ENCODE measurements around the gene CHST7. TPM values are rescaled to one million over a fixed set of nuclear protein-coding genes. Genes with fewer than 3 reads are reported as not detected.

Gene CHST7
- total and polyA plus RNA-seq, 2 of the 8 experiments (the other 6 are each of a cell fraction or from before 2014, with no cell fraction given): 7.9 to 14.1 TPM

- FAIRE-seq: no peak
- CTCF ChIA-PET (ENCODE audit: partially characterized antibody): interaction anchor here (0.6 to 0.8 kb wide), 2 partner anchors 93 to 132 kb away, joined by 3 read pairs; no protein-coding TSS in a partner anchor
- TF ChIP-seq MAX (IDR thresholded peaks at IDR 0.05) (no peak), EGR1 (IDR thresholded peaks at IDR 0.05; ENCODE audit: borderline replicate concordance, low read depth, low read length) (no peak), SAP30 (IDR thresholded peaks at IDR 0.05; ENCODE audit: insufficient read depth, insufficient replicate concordance, low read length) (no peak), RAD21 (IDR thresholded peaks at IDR 0.05 in 1 of 2, conservative IDR thresholded peaks at IDR 0.05 in 1 of 2; ENCODE audit: low read depth in 2 of 2, low read length in 2 of 2) (no peak), HDAC2 (IDR thresholded peaks at IDR 0.05; ENCODE audit: borderline replicate concordance in 1 of 2, low read depth in 2 of 2, low read length in 2 of 2) (no peak), BRCA1 (IDR thresholded peaks at IDR 0.05; ENCODE audit: low read depth, low read length) (no peak), SIX5 (IDR thresholded peaks at IDR 0.05; ENCODE audit: low read depth, low read length) (no peak), CHD2 (IDR thresholded peaks at IDR 0.05; ENCODE audit: low read length) (no peak), PHF8 (conservative IDR thresholded peaks at IDR 0.05; ENCODE audit: low read depth, low read length) (no peak), JUND (IDR thresholded peaks at IDR 0.05; ENCODE audit: low read length) (no peak), RNF2 (IDR thresholded peaks at IDR 0.05; ENCODE audit: borderline replicate concordance, low read depth, low read length, missing control alignments, poor library complexity, severe bottlenecking) (no peak)
Measured at GRCh38 chrX:46575586-46575985, 2.0 kb downstream of the CHST7 start.

More at GRCh38 chrX:46575586-46575985, 2.0 kb downstream of the CHST7 start:
- H4K5ac ChIP-seq (ENCODE audit: insufficient read length, low read depth, low read length): no peak overlapping the region
- POLR2A ChIA-PET (ENCODE audit: partially characterized antibody): no interaction called here
- no peaks in the 10 kb centered on the region for H3K9me3 ChIP-seq (ENCODE audit: insufficient read depth in 2 of 2, low read depth in 1 of 2, low read length in 1 of 2)
- 8% methylated on average over 6 of the region's 6 CpGs; no CpG with 5 or more reads in 1 of the 2 experiments for WGBS, 2 experiments (ENCODE audit: extremely low coverage in 1 of 2, insufficient coverage in 1 of 2, insufficient read length in 1 of 2, insufficient replicate concordance in 2 of 2, low coverage in 1 of 2, low lambda C conversion rate in 2 of 2, missing lambda C conversion rate in 1 of 2)
- no peak overlapping the region for H2BK5ac ChIP-seq (ENCODE audit: low read depth, low read length)
- H3K36me3 ChIP-seq (ENCODE audit: control insufficient read depth in 2 of 4, insufficient read depth in 4 of 4, low read length in 3 of 4): no peaks in the 10 kb centered on the region; a peak in 1 of 8 replicates
- H3K79me1 ChIP-seq (ENCODE audit: low read depth, low read length): no peaks in the 10 kb centered on the region
- H4K20me1 ChIP-seq (replicated peaks in 1 of 2; ENCODE audit: control insufficient read depth in 1 of 2, insufficient read depth in 2 of 2, low read length in 2 of 2): peaks cover 0 to 8% of the 10 kb centered on the region in 2 experiments
- H3K18ac ChIP-seq (ENCODE audit: extremely low read depth, low read length): no peak overlapping the region
- peak overlapping the region; percentile 73 to 97 for H3K4me2 ChIP-seq (ENCODE audit: insufficient read depth in 1 of 2, low read depth in 2 of 2, low read length in 2 of 2)
- no peaks in the 10 kb centered on the region; a peak in 1 of 7 replicates for H3K27me3 ChIP-seq (replicated peaks in 1 of 4; ENCODE audit: control insufficient read depth in 3 of 4, extremely low read depth in 1 of 4, insufficient read depth in 3 of 4, low read length in 3 of 4)
- DNase-seq (ENCODE audit: low read depth in 1 of 2, low spot score in 2 of 2): no peak
- H3K9ac ChIP-seq (replicated peaks in 1 of 4; ENCODE audit: extremely low read depth in 1 of 4, low read depth in 3 of 4, low read length in 3 of 4): peak overlapping the region in 2 of 4 experiments; percentile 10 to 27; a peak in 3 of 7 replicates
- peaks cover 0 to 12% (median 3%) of the 10 kb centered on the region in 4 experiments; a peak in 3 of 7 replicates for H3K4me1 ChIP-seq (replicated peaks in 1 of 4; ENCODE audit: control insufficient read depth in 3 of 4, insufficient read depth in 4 of 4, low read length in 3 of 4)
- H3K27ac ChIP-seq (ENCODE audit: low read depth, low read length): no peak overlapping the region
- peak overlapping the region; percentile 64 to 81 (median 70) for H3K4me3 ChIP-seq (ENCODE audit: extremely low read depth in 1 of 4, insufficient read depth in 2 of 4, low read depth in 3 of 4, low read length in 4 of 4)
- peaks cover 6% of the 10 kb centered on the region for H3K23me2 ChIP-seq (ENCODE audit: low read depth, low read length)
- no peak overlapping the region for H2BK120ac ChIP-seq (replicated peaks; ENCODE audit: low read depth, low read length)
- H2BK20ac ChIP-seq (ENCODE audit: low read length): no peak overlapping the region
- H3K56ac ChIP-seq (replicated peaks; ENCODE audit: insufficient read length, low read depth, low read length): no peak overlapping the region
- H3K14ac ChIP-seq (ENCODE audit: insufficient read length): no peak overlapping the region
- H2BK12ac ChIP-seq (ENCODE audit: low read depth, low read length): no peak overlapping the region
- H2AFZ ChIP-seq (ENCODE audit: low read length): no peak overlapping the region
- no peak overlapping the region for H4K8ac ChIP-seq (ENCODE audit: extremely low read depth, insufficient read depth, low read length)
- no peak overlapping the region for H2BK15ac ChIP-seq (ENCODE audit: low read length)
- no peak overlapping the region for H3K23ac ChIP-seq (ENCODE audit: insufficient read length)
- no peak overlapping the region for H2AK5ac ChIP-seq (ENCODE audit: low read depth, low read length)
- H3K79me2 ChIP-seq (ENCODE audit: control insufficient read depth in 1 of 2, insufficient read depth in 2 of 2, low read length in 2 of 2): peaks cover 0 to 44% of the 10 kb centered on the region in 2 experiments; a peak in 2 of 4 replicates
- H4K91ac ChIP-seq (replicated peaks; ENCODE audit: insufficient read length, low read length): no peak overlapping the region
- no peak overlapping the region for H3K4ac ChIP-seq (replicated peaks; ENCODE audit: insufficient read length, low read depth, low read length)

Data from H1 (cell line).